Measurements from ENCODE around the gene LRFN2.

Gene LRFN2

GRCh38 chr6:40520678-40521077 lies 66.5 kb downstream of the LRFN2 start:
- in situ Hi-C loops (cut with MboI; ENCODE audit: low sequenced_read_pairs), result no loop called here

GRCh38 chr6:40520084-40520483 lies 67.1 kb downstream of the LRFN2 start:
- in situ Hi-C loops (cut with MboI; ENCODE audit: low sequenced_read_pairs), result no loop called here

GRCh38 chr6:40517654-40518053 lies 69.5 kb downstream of the LRFN2 start:
- in situ Hi-C loops (cut with MboI; ENCODE audit: low sequenced_read_pairs), result no loop called here

- in situ Hi-C loops (cut with MboI; ENCODE audit: low sequenced_read_pairs), result no loop called here
Measured at GRCh38 chr6:40516429-40516828, 70.7 kb downstream of the LRFN2 start.

GRCh38 chr6:40512340-40512739 lies 74.8 kb downstream of the LRFN2 start:
- in situ Hi-C loops (cut with MboI; ENCODE audit: low sequenced_read_pairs), result no loop called here

- in situ Hi-C loops (cut with MboI; ENCODE audit: low sequenced_read_pairs), result no loop called here
Measured at GRCh38 chr6:40511884-40512283, 75.3 kb downstream of the LRFN2 start.

GRCh38 chr6:40510442-40510841 lies 76.7 kb downstream of the LRFN2 start:
- in situ Hi-C loops (cut with MboI; ENCODE audit: low sequenced_read_pairs), result no loop called here

GRCh38 chr6:40509716-40510260 lies 77.4 kb downstream of the LRFN2 start:
- in situ Hi-C loops (cut with MboI; ENCODE audit: low sequenced_read_pairs), result no loop called here

GRCh38 chr6:40509086-40509485 lies 78.1 kb downstream of the LRFN2 start:
- in situ Hi-C loops (cut with MboI; ENCODE audit: low sequenced_read_pairs), result no loop called here

GRCh38 chr6:40506954-40507353 lies 80.2 kb downstream of the LRFN2 start:
- in situ Hi-C loops (cut with MboI; ENCODE audit: low sequenced_read_pairs), result no loop called here

- in situ Hi-C loops (cut with MboI; ENCODE audit: low sequenced_read_pairs), result no loop called here
Measured at GRCh38 chr6:40505191-40505810, 81.9 kb downstream of the LRFN2 start.

GRCh38 chr6:40504274-40504673 lies 82.9 kb downstream of the LRFN2 start:
- in situ Hi-C loops (cut with MboI; ENCODE audit: low sequenced_read_pairs), result no loop called here

GRCh38 chr6:40500227-40500626 lies 86.9 kb downstream of the LRFN2 start:
- in situ Hi-C loops (cut with MboI; ENCODE audit: low sequenced_read_pairs), result no loop called here

GRCh38 chr6:40499215-40499614 lies 87.9 kb downstream of the LRFN2 start:
- in situ Hi-C loops (cut with MboI; ENCODE audit: low sequenced_read_pairs), result no loop called here

- in situ Hi-C loops (cut with MboI; ENCODE audit: low sequenced_read_pairs), result no loop called here
Measured at GRCh38 chr6:40498148-40498547, 89.0 kb downstream of the LRFN2 start.

- in situ Hi-C loops (cut with MboI; ENCODE audit: low sequenced_read_pairs), result no loop called here
Measured at GRCh38 chr6:40492187-40492586, 95.0 kb downstream of the LRFN2 start.

GRCh38 chr6:40490508-40490907 lies 96.7 kb downstream of the LRFN2 start:
- in situ Hi-C loops (cut with MboI; ENCODE audit: low sequenced_read_pairs), result no loop called here

GRCh38 chr6:40489798-40490197 lies 97.4 kb downstream of the LRFN2 start:
- in situ Hi-C loops (cut with MboI; ENCODE audit: low sequenced_read_pairs), result no loop called here

GRCh38 chr6:40486576-40486975 lies 100.6 kb downstream of the LRFN2 start:
- in situ Hi-C loops (cut with MboI; ENCODE audit: low sequenced_read_pairs), result no loop called here

- in situ Hi-C loops (cut with MboI; ENCODE audit: low sequenced_read_pairs), result no loop called here
Measured at GRCh38 chr6:40485795-40486194, 101.4 kb downstream of the LRFN2 start.

GRCh38 chr6:40485300-40485699 lies 101.9 kb downstream of the LRFN2 start:
- in situ Hi-C loops (cut with MboI; ENCODE audit: low sequenced_read_pairs), result no loop called here

GRCh38 chr6:40484066-40484465 lies 103.1 kb downstream of the LRFN2 start:
- in situ Hi-C loops (cut with MboI; ENCODE audit: low sequenced_read_pairs), result no loop called here

GRCh38 chr6:40482532-40482931 lies 104.6 kb downstream of the LRFN2 start:
- in situ Hi-C loops (cut with MboI; ENCODE audit: low sequenced_read_pairs), result no loop called here
